H7 (cell line): ENCODE data around the gene APOL4. TPM values are rescaled to one million over a fixed set of nuclear protein-coding genes. Genes with fewer than 3 reads are reported as not detected.
"Not testable (repeated sequence)": the region's sequence is repeated elsewhere in the genome, so short reads cannot be mapped to it uniquely, and the experiment has no call there.

Experiments
- DNase-seq: peaks from one replicate; pipeline ENCODE4 v3.0.0; 2012
- H3K27me3 ChIP-seq: 2 replicates; pipeline ENCODE4 v1.6.0; 2011; ENCODE audit warnings: mild to moderate bottlenecking, low read length; ENCODE audit not compliant: control insufficient read depth, insufficient read depth
- H3K36me3 ChIP-seq: replicated peaks from 2 replicates; pipeline ENCODE4 v1.5.1; 2011; ENCODE audit warnings: low read length; ENCODE audit not compliant: control insufficient read depth, insufficient read depth
- H3K4me3 ChIP-seq: 2 replicates; pipeline ENCODE4 v1.5.1; 2011; ENCODE audit warnings: low read depth, mild to moderate bottlenecking, control low read depth, low read length, moderate library complexity; ENCODE audit not compliant: insufficient read depth
- total RNA-seq: library from RNA; depleted of rRNA; stranded (reverse); fragments of >200 nt; shearing (Covaris generic); gene quantifications from 2 replicates; pipeline ENCODE4 v1.2.3, GENCODE V29; 2014

APOL4 gene
- total RNA-seq, 1 experiment from 2014 or later, result not detected

- Histone ChIP-seq H3K36me3 (peaks cover 2% of the 10 kb centered on the region; the same call in 1 of the 2 replicates), H3K4me3 (no peak overlapping the region), H3K27me3 (no peaks in the 10 kb centered on the region)
- DNase-seq, result no peak
These were observed 35.0 kb upstream of the APOL4 start for GRCh38 chr22:36236388-36237319.

- no peak for DNase-seq
- H3K4me3 ChIP-seq, result no peak overlapping the region
- no peaks in the 10 kb centered on the region for H3K27me3 ChIP-seq
- peaks cover 2% of the 10 kb centered on the region; the same call in 1 of the 2 replicates for H3K36me3 ChIP-seq
These were observed 34.0 kb upstream of the APOL4 start for GRCh38 chr22:36235585-36235984.

- peaks cover 2% of the 10 kb centered on the region for H3K36me3 ChIP-seq
- no peak overlapping the region for H3K4me3 ChIP-seq
- no peaks in the 10 kb centered on the region for H3K27me3 ChIP-seq
- DNase-seq, result no peak
These were observed 33.3 kb upstream of the APOL4 start for GRCh38 chr22:36234919-36235318.

GRCh38 chr22:36234213-36234612 is 32.6 kb upstream of the APOL4 start:
- Histone ChIP-seq H3K27me3 (no peaks in the 10 kb centered on the region), H3K4me3 (no peak overlapping the region), H3K36me3 (peaks cover 2% of the 10 kb centered on the region)
- DNase-seq, result no peak

- Histone ChIP-seq H3K4me3 (no peak overlapping the region), H3K27me3 (no peaks in the 10 kb centered on the region), H3K36me3 (peaks cover 2% of the 10 kb centered on the region)
- no peak for DNase-seq
These were observed 32.2 kb upstream of the APOL4 start for GRCh38 chr22:36233796-36234195.

GRCh38 chr22:36232715-36233401 is 31.2 kb upstream of the APOL4 start:
- Histone ChIP-seq H3K4me3 (no peak overlapping the region), H3K36me3 (peaks cover 2% of the 10 kb centered on the region), H3K27me3 (no peaks in the 10 kb centered on the region)
- DNase-seq, result no peak

GRCh38 chr22:36231051-36231450 is 29.4 kb upstream of the APOL4 start:
- peak; percentile 62 for DNase-seq
- H3K4me3 ChIP-seq, H3K36me3 ChIP-seq, H3K27me3 ChIP-seq: not testable (repeated sequence)

GRCh38 chr22:36229649-36230048 is 28.0 kb upstream of the APOL4 start:
- not testable (repeated sequence) for DNase-seq, H3K36me3 ChIP-seq, H3K4me3 ChIP-seq, H3K27me3 ChIP-seq

- Histone ChIP-seq H3K4me3 (no peak overlapping the region), H3K27me3 (no peaks in the 10 kb centered on the region), H3K36me3 (peaks cover 3% of the 10 kb centered on the region)
- DNase-seq, result no peak
These were observed 27.3 kb upstream of the APOL4 start for GRCh38 chr22:36228944-36229343.

- not testable (repeated sequence) for H3K36me3 ChIP-seq, DNase-seq, H3K27me3 ChIP-seq, H3K4me3 ChIP-seq
These were observed 26.8 kb upstream of the APOL4 start for GRCh38 chr22:36228369-36228768.

- DNase-seq, result no peak
- Histone ChIP-seq H3K4me3 (no peak overlapping the region), H3K27me3 (no peaks in the 10 kb centered on the region), H3K36me3 (peaks cover 3% of the 10 kb centered on the region)
These were observed 26.2 kb upstream of the APOL4 start for GRCh38 chr22:36227806-36228205.

- no peak for DNase-seq
- Histone ChIP-seq H3K4me3 (no peak overlapping the region), H3K27me3 (no peaks in the 10 kb centered on the region), H3K36me3 (peaks cover 3% of the 10 kb centered on the region)
These were observed 25.8 kb upstream of the APOL4 start for GRCh38 chr22:36227396-36227795.

GRCh38 chr22:36226189-36226588 is 24.6 kb upstream of the APOL4 start:
- Histone ChIP-seq H3K36me3 (peaks cover 3% of the 10 kb centered on the region), H3K27me3 (no peaks in the 10 kb centered on the region), H3K4me3 (no peak overlapping the region)
- no peak for DNase-seq

- Histone ChIP-seq H3K36me3 (peaks cover 3% of the 10 kb centered on the region), H3K4me3 (no peak overlapping the region), H3K27me3 (no peaks in the 10 kb centered on the region)
These were observed 23.8 kb upstream of the APOL4 start for GRCh38 chr22:36225333-36225922.

GRCh38 chr22:36224245-36224644 is 22.6 kb upstream of the APOL4 start:
- no peak for DNase-seq
- no peaks in the 10 kb centered on the region for H3K27me3 ChIP-seq
- H3K36me3 ChIP-seq, result peaks cover 3% of the 10 kb centered on the region
- no peak overlapping the region for H3K4me3 ChIP-seq

More at GRCh38 chr22:36225333-36225922, 23.8 kb upstream of the APOL4 start:
- no peak for DNase-seq
